HEK293 (cell line): ENCODE data around the gene TOX4.

Source experiments
- ATF2 ChIP-seq: fragments of 450-650 bp; formaldehyde crosslinking; IDR thresholded peaks from 2 replicates; pipeline ENCODE4 v1.5.1; 2016; ENCODE audit warnings: missing biosample characterization, missing genetic modification characterization, low read depth
- PRDM10 ChIP-seq: fragments of 450-650 bp; formaldehyde crosslinking; IDR thresholded peaks from 2 replicates; pipeline ENCODE4 v1.5.1; 2016; ENCODE audit warnings: missing biosample characterization, missing genetic modification characterization
- ZBTB21 ChIP-seq: fragments of 450-650 bp; formaldehyde crosslinking; IDR thresholded peaks from 2 replicates; pipeline ENCODE4 v1.5.1; 2017; ENCODE audit warnings: missing biosample characterization, missing genetic modification characterization
- ZNF26 ChIP-seq: fragments of 450-650 bp; formaldehyde crosslinking; IDR thresholded peaks from 2 replicates; pipeline ENCODE4 v1.5.1; 2016; ENCODE audit warnings: missing biosample characterization, missing genetic modification characterization
- TF ChIP-seq, protein P1 (sequence below): fragments of 450-650 bp; formaldehyde crosslinking; IDR thresholded peaks from 2 replicates; pipeline ENCODE4 v1.5.1; 2016; ENCODE audit warnings: missing biosample characterization, missing genetic modification characterization

- TF ChIP-seq ATF2 (tag by site-specific recombination) (no peak), ZNF26 (tag by site-specific recombination) (no peak), PRDM10 (tag by site-specific recombination) (no peak), ZBTB21 (tag by site-specific recombination) (no peak)
- TF ChIP-seq, protein P1, sequence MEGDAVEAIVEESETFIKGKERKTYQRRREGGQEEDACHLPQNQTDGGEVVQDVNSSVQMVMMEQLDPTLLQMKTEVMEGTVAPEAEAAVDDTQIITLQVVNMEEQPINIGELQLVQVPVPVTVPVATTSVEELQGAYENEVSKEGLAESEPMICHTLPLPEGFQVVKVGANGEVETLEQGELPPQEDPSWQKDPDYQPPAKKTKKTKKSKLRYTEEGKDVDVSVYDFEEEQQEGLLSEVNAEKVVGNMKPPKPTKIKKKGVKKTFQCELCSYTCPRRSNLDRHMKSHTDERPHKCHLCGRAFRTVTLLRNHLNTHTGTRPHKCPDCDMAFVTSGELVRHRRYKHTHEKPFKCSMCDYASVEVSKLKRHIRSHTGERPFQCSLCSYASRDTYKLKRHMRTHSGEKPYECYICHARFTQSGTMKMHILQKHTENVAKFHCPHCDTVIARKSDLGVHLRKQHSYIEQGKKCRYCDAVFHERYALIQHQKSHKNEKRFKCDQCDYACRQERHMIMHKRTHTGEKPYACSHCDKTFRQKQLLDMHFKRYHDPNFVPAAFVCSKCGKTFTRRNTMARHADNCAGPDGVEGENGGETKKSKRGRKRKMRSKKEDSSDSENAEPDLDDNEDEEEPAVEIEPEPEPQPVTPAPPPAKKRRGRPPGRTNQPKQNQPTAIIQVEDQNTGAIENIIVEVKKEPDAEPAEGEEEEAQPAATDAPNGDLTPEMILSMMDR (tag by site-specific recombination): no peak
Measured at GRCh38 chr14:21498540-21499526, 21.8 kb downstream of the TOX4 start.
